HCT116 (cell line): Measurements from ENCODE around the gene PAK6. TPM values are rescaled to one million over a fixed set of nuclear protein-coding genes. Genes with fewer than 3 reads are reported as not detected.

ENCODE experiments used
- ATAC-seq: fragments of 200-7000 bp; cut with Tn5 transposase; 2 replicates; pipeline ENCODE4 v1.9.1; 2020; ENCODE audit warnings: mild to moderate bottlenecking, moderate library complexity
- BruUV-seq: library from RNA; stranded (reverse); fragments of 400-500 nt; replicated peaks from 2 replicates; lab custom pipeline; 2021; lab: Mats Ljungman, UMichigan
- CTCF ChIA-PET: fragments of 300-600 bp; sonication (Branson Sonifier 250); formaldehyde crosslinking; loops from one replicate; lab custom pipeline; 2021; ENCODE audit warnings: antibody characterized with exemption; lab: Charles Lee
- POLR2A ChIA-PET: fragments of 300-600, 350-600 bp; sonication (Branson Sonifier 250); formaldehyde crosslinking; loops from one replicate; lab custom pipeline; 2021; ENCODE audit warnings: antibody characterized with exemption; lab: Charles Lee
- RAD21 ChIA-PET, 2 experiments: fragments of 300-600 bp; sonication (Branson Sonifier 250); formaldehyde crosslinking; loops; one replicate each; lab custom pipeline; 2023; ENCODE audit warnings: low total read pairs in 2 of 2; ENCODE audit not compliant: uncharacterized antibody in 2 of 2, unreplicated experiment in 2 of 2, low non-redundant PET in 1 of 2; lab: Charles Lee
- DNase-seq: peaks from one replicate; pipeline ENCODE4 v3.0.0-alpha.2; 2010; ENCODE audit warnings: low read depth, low spot score
- H2AFZ ChIP-seq: fragments of 200-600 bp; shearing (Covaris generic), sonication (generic); 2 replicates; pipeline ENCODE4 v1.6.1; 2017; ENCODE audit warnings: low read depth, mixed run types, mixed read lengths, antibody characterized with exemption, low read length; ENCODE audit not compliant: poor library complexity, severe bottlenecking
- H3K27ac ChIP-seq: 2 replicates; pipeline ENCODE4 v1.5.1; 2012; ENCODE audit warnings: low read depth, low read length
- H3K27me3 ChIP-seq: fragments of 200-600 bp; sonication (generic); 2 replicates; pipeline ENCODE4 v1.6.1; 2016; ENCODE audit warnings: mixed run types, low read length, mixed read lengths; ENCODE audit not compliant: insufficient read depth
- H3K36me3 ChIP-seq, 2 experiments: fragments of 200-500 bp in 1 of 2; fragments of 200-600 bp in 1 of 2; sonication (Bioruptor generic) in 1 of 2; sonication (generic) in 1 of 2; 2 replicates each; pipeline versions ENCODE4 v1.5.1 to v1.6.1; 2014 to 2016; ENCODE audit warnings: low read length in 2 of 2, inconsistent platforms in 1 of 2, mixed read lengths in 1 of 2, mixed run types in 1 of 2; ENCODE audit not compliant: insufficient read depth in 2 of 2, control insufficient read depth in 1 of 2
- H3K4me1 ChIP-seq, 2 experiments: fragments of 200-600 bp in 1 of 2; sonication (generic) in 1 of 2; 2 replicates each; pipeline versions ENCODE4 v1.5.1 to v1.6.1; 2012 to 2017; ENCODE audit warnings: low read length in 2 of 2, inconsistent platforms in 1 of 2, mild to moderate bottlenecking in 1 of 2, mixed read lengths in 1 of 2, mixed run types in 1 of 2, moderate library complexity in 1 of 2; ENCODE audit not compliant: insufficient read depth in 2 of 2, control insufficient read depth in 1 of 2
- H3K4me2 ChIP-seq: fragments of 200-600 bp; sonication (generic); 2 replicates; pipeline ENCODE4 v1.6.1; 2017; ENCODE audit warnings: mixed run types, low read length, mixed read lengths
- H3K4me3 ChIP-seq, 2 experiments: fragments of 200-600 bp in 1 of 2; sonication (generic) in 1 of 2; replicated peaks in 1 of 2; 2 replicates each; pipeline ENCODE4 v1.5.1; 2011 to 2016; ENCODE audit warnings: low read length in 2 of 2, control low read depth in 1 of 2, low read depth in 1 of 2, mild to moderate bottlenecking in 1 of 2, mixed read lengths in 1 of 2, mixed run types in 1 of 2
- H3K79me2 ChIP-seq: fragments of 200-600 bp; sonication (generic); 2 replicates; pipeline ENCODE4 v1.6.1; 2017; ENCODE audit warnings: mild to moderate bottlenecking, mixed run types, low read length, moderate library complexity, mixed read lengths; ENCODE audit not compliant: insufficient read depth
- H3K9ac ChIP-seq: fragments of 200-600 bp; sonication (generic); 2 replicates; pipeline ENCODE4 v1.6.1; 2016; ENCODE audit warnings: low read length, mixed read lengths
- H3K9me2 ChIP-seq: fragments of 200-600 bp; sonication (generic), shearing (Covaris generic); 2 replicates; pipeline ENCODE4 v1.6.1; 2017; ENCODE audit warnings: mixed run types, mild to moderate bottlenecking, moderate library complexity; ENCODE audit not compliant: insufficient read depth
- H3K9me3 ChIP-seq, 2 experiments: fragments of 200-500 bp in 1 of 2; fragments of 200-600 bp in 1 of 2; sonication (Bioruptor generic) in 1 of 2; sonication (generic) in 1 of 2; 2 replicates each; pipeline ENCODE4 v1.6.1; 2014 to 2017; ENCODE audit warnings: low read length in 2 of 2, mixed read lengths in 2 of 2, inconsistent platforms in 1 of 2, low read depth in 1 of 2, mild to moderate bottlenecking in 1 of 2, mixed run types in 1 of 2, moderate library complexity in 1 of 2; ENCODE audit not compliant: control insufficient read depth in 1 of 2, insufficient read depth in 1 of 2
- H4K20me1 ChIP-seq: fragments of 200-600 bp; sonication (generic), shearing (Covaris generic); 2 replicates; pipeline ENCODE4 v1.6.1; 2017; ENCODE audit warnings: mixed run types, mild to moderate bottlenecking, moderate library complexity; ENCODE audit not compliant: insufficient read depth
- CBX3 ChIP-seq: IDR thresholded peaks from 2 replicates; pipeline ENCODE4 v1.6.1; 2012; ENCODE audit warnings: low read depth
- ELF1 ChIP-seq: IDR thresholded peaks from 2 replicates; pipeline ENCODE4 v1.6.1; 2012; ENCODE audit warnings: low read depth, borderline replicate concordance
- EZH2 ChIP-seq: fragments of 200-600 bp; sonication (generic); IDR thresholded peaks from 2 replicates; pipeline ENCODE4 v1.6.1; 2017; ENCODE audit warnings: antibody characterized with exemption, mixed run types
- EZH2phosphoT487 ChIP-seq: fragments of 200-600 bp; IDR thresholded peaks from 2 replicates; pipeline ENCODE4 v1.6.1; 2018; ENCODE audit warnings: antibody characterized with exemption, borderline replicate concordance
- FOSL1 ChIP-seq: IDR thresholded peaks from 2 replicates; pipeline ENCODE4 v1.6.1; 2012; ENCODE audit warnings: low read depth
- JUND ChIP-seq: IDR thresholded peaks from 2 replicates; pipeline ENCODE4 v1.6.1; 2012
- POLR2A ChIP-seq: IDR thresholded peaks from 2 replicates; pipeline ENCODE4 v1.7.0; 2011; ENCODE audit warnings: borderline replicate concordance; ENCODE audit not compliant: insufficient read depth, insufficient read length; ENCODE audit errors: extremely low read depth
- POLR2AphosphoS5 ChIP-seq: IDR thresholded peaks from 2 replicates; pipeline ENCODE4 v1.6.1; 2011; ENCODE audit warnings: mild to moderate bottlenecking, low read depth, low read length, moderate library complexity
- SP1 ChIP-seq: IDR thresholded peaks from 2 replicates; pipeline ENCODE4 v1.6.1; 2012; ENCODE audit warnings: low read depth
- SRF ChIP-seq: IDR thresholded peaks from 2 replicates; pipeline ENCODE4 v1.6.1; 2012; ENCODE audit warnings: low read depth
- ZFX ChIP-seq: fragments of 450-650 bp; IDR thresholded peaks from 2 replicates; pipeline ENCODE4 v1.6.1; 2017
- intact Hi-C: fragments of 100-400 bp; cut with micrococcal nuclease; formaldehyde crosslinking; loops from 2 replicates; pipeline ENCODE4 v1.10.0; 2022
- total RNA-seq: library from RNA; stranded (reverse); gene quantifications from one replicate; pipeline ENCODE4 v1.2.1, GENCODE V29; 2021; ENCODE audit not compliant: unreplicated experiment
- TF ChIP-seq, protein P1 (sequence below): IDR thresholded peaks from 2 replicates; pipeline ENCODE4 v1.6.1; 2011; ENCODE audit warnings: mild to moderate bottlenecking, low read length, moderate library complexity; ENCODE audit not compliant: insufficient replicate concordance; ENCODE audit errors: extremely low read depth
- TF ChIP-seq, protein P2 (sequence below): IDR thresholded peaks from 2 replicates; pipeline ENCODE4 v1.6.1; 2012
- TF ChIP-seq, protein P3 (sequence below): IDR thresholded peaks from 2 replicates; pipeline ENCODE4 v1.6.1; 2012
- TF ChIP-seq, protein P4 (sequence below), 3 experiments: fragments of 200-600 bp in 1 of 3; sonication (generic) in 1 of 3; IDR thresholded peaks in 2 of 3; conservative IDR thresholded peaks in 1 of 3; 2 replicates each; pipeline ENCODE4 v1.5.1; 2012 to 2017; ENCODE audit warnings: low read depth in 2 of 3, low read length in 2 of 3, antibody characterized with exemption in 1 of 3, borderline replicate concordance in 1 of 3, control low read depth in 1 of 3, mild to moderate bottlenecking in 1 of 3, mixed read lengths in 1 of 3, mixed run types in 1 of 3, moderate library complexity in 1 of 3; ENCODE audit not compliant: insufficient read depth in 1 of 3

PAK6 gene
- total RNA-seq, 1 experiment from 2014 or later: 19.9 TPM

DNA sequence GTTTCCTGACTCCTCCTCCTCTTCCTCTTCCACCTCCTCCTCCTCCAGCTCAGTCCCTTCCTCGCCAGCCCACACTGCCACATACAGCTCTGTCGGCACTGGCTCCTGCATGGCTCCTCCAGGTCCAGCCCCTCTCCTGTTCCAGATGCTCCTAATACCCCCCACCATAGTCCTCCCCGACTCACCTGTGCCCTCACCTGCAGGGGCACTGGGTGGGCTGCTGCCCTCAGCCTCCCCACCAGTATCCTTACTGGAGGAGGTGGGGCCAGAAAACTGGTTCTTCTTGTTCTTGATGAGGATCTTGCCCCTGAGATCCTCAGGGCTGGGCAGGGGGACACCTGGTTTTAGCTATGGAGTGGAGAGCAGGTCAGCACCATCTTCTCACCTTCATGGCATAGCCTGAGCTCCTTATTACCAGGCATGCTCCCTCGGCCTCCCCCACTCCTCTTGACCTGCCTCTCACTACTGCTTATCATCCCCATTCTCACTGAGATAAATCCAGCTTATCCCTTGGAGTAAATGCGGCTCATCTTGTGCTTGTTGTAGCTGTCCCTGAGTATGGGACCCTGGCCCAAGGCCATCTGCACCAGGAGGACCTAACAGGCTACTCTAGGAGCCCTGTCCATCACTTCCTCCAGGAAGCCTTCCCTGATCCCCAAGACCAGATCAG lies 57.8 kb downstream of the PAK6 start:
- Histone ChIP-seq H3K9me2 (no peaks in the 10 kb centered on the region), H3K27ac (no peak overlapping the region), H3K4me1 (peaks cover 5 to 8% of the 10 kb centered on the region in 2 experiments; a peak in 3 of 4 replicates), H3K9ac (no peak overlapping the region)
- CTCF ChIA-PET: interaction anchor here (1.0 kb wide), 1 partner anchor 13 kb away, joined by 5 read pairs; no protein-coding TSS in a partner anchor
- RAD21 ChIA-PET: no interaction called here
- TF ChIP-seq EZH2phosphoT487 (no peak), POLR2A (no peak), ELF1 (no peak), SP1 (no peak), EZH2 (no peak), POLR2AphosphoS5 (no peak), FOSL1 (no peak), SRF (no peak), JUND (no peak), ZFX (no peak), CBX3 (no peak)
- TF ChIP-seq, protein P1, sequence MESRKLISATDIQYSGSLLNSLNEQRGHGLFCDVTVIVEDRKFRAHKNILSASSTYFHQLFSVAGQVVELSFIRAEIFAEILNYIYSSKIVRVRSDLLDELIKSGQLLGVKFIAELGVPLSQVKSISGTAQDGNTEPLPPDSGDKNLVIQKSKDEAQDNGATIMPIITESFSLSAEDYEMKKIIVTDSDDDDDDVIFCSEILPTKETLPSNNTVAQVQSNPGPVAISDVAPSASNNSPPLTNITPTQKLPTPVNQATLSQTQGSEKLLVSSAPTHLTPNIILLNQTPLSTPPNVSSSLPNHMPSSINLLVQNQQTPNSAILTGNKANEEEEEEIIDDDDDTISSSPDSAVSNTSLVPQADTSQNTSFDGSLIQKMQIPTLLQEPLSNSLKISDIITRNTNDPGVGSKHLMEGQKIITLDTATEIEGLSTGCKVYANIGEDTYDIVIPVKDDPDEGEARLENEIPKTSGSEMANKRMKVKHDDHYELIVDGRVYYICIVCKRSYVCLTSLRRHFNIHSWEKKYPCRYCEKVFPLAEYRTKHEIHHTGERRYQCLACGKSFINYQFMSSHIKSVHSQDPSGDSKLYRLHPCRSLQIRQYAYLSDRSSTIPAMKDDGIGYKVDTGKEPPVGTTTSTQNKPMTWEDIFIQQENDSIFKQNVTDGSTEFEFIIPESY: no peak
- TF ChIP-seq, protein P2, sequence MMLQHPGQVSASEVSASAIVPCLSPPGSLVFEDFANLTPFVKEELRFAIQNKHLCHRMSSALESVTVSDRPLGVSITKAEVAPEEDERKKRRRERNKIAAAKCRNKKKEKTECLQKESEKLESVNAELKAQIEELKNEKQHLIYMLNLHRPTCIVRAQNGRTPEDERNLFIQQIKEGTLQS: no peak
- TF ChIP-seq, protein P3, sequence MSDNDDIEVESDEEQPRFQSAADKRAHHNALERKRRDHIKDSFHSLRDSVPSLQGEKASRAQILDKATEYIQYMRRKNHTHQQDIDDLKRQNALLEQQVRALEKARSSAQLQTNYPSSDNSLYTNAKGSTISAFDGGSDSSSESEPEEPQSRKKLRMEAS: no peak
- TF ChIP-seq, protein P4, sequence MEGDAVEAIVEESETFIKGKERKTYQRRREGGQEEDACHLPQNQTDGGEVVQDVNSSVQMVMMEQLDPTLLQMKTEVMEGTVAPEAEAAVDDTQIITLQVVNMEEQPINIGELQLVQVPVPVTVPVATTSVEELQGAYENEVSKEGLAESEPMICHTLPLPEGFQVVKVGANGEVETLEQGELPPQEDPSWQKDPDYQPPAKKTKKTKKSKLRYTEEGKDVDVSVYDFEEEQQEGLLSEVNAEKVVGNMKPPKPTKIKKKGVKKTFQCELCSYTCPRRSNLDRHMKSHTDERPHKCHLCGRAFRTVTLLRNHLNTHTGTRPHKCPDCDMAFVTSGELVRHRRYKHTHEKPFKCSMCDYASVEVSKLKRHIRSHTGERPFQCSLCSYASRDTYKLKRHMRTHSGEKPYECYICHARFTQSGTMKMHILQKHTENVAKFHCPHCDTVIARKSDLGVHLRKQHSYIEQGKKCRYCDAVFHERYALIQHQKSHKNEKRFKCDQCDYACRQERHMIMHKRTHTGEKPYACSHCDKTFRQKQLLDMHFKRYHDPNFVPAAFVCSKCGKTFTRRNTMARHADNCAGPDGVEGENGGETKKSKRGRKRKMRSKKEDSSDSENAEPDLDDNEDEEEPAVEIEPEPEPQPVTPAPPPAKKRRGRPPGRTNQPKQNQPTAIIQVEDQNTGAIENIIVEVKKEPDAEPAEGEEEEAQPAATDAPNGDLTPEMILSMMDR (IDR thresholded peaks at IDR 0.05 in 2 of 3, conservative IDR thresholded peaks at IDR 0.05 in 1 of 3; ENCODE audit: borderline replicate concordance in 1 of 3, insufficient read depth in 1 of 3, low read depth in 2 of 3, low read length in 2 of 3): no peak
- TF ChIP-seq, all 23 proteins: peak for 0
- ATAC-seq (no peak), DNase-seq (no peak)
- no TSS peak for BruUV-seq
- no peak overlapping the region for H2AFZ ChIP-seq
- H3K36me3 ChIP-seq: no peaks in the 10 kb centered on the region
- H3K4me2 ChIP-seq: no peak overlapping the region
- H4K20me1 ChIP-seq: no peaks in the 10 kb centered on the region
- H3K4me3 ChIP-seq: no peak overlapping the region
- POLR2A ChIA-PET: no interaction called here
- H3K79me2 ChIP-seq: no peaks in the 10 kb centered on the region
- intact Hi-C loops: no loop called here
- H3K27me3 ChIP-seq: no peaks in the 10 kb centered on the region
- no peaks in the 10 kb centered on the region for H3K9me3 ChIP-seq
